Right lung (tissue), 10 donors: ENCODE measurements around the gene MECR. TPM values are rescaled to one million over a fixed set of nuclear protein-coding genes. Genes with fewer than 3 reads are reported as not detected.

Experiments
- DNase-seq, 2 donors: peaks; one replicate each; pipeline ENCODE4 v3.0.0-alpha.2; 2013
- long read RNA-seq, 8 donors: transcript quantifications; one replicate each; lab custom pipeline, GENCODE V29; 2026
- polyA plus RNA-seq, 5 donors: library from polyadenylated mRNA; unstranded; fragments of 120-200 nt; gene quantifications; one replicate each; pipeline versions ENCODE4 v1.2.1 to v1.2.3, GENCODE V29; 2013; ENCODE audit warnings: inconsistent platforms in 1 of 5, low replicate concordance in 1 of 5; ENCODE audit not compliant: insufficient read length in 5 of 5, insufficient read depth in 1 of 5

MECR gene, protein sequence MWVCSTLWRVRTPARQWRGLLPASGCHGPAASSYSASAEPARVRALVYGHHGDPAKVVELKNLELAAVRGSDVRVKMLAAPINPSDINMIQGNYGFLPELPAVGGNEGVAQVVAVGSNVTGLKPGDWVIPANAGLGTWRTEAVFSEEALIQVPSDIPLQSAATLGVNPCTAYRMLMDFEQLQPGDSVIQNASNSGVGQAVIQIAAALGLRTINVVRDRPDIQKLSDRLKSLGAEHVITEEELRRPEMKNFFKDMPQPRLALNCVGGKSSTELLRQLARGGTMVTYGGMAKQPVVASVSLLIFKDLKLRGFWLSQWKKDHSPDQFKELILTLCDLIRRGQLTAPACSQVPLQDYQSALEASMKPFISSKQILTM
- polyA plus RNA-seq, result 10 to 100 TPM; 23.8 to 35.8 (median 33.0) TPM
- long read RNA-seq, donor 1, transcript MECR-201 (10 exons, 1,353 nt), result major isoform, 12 of 12 reads
- long read RNA-seq, donor 1, partial matches to known transcripts, result 0 of 12 reads
- long read RNA-seq, donor 1, other reads (novel, unspliced or antisense), result 0 of 12 reads
- long read RNA-seq, donor 2, transcript MECR-201 (10 exons, 1,353 nt), result major isoform, 5 of 5 reads
- long read RNA-seq, donor 2, partial matches to known transcripts, result 0 of 5 reads
- long read RNA-seq, donor 2, other reads (novel, unspliced or antisense), result 0 of 5 reads
- long read RNA-seq, donor 3, partial matches to known transcripts, result 0 of 4 reads
- long read RNA-seq, donor 3, other reads (novel, unspliced or antisense), result 0 of 4 reads
- long read RNA-seq, donor 4, partial matches to known transcripts, result 0 of 1 reads
- long read RNA-seq, donor 4, other reads (novel, unspliced or antisense), result 0 of 1 reads
- long read RNA-seq, donor 5, partial matches to known transcripts, result 0 of 4 reads
- long read RNA-seq, donor 5, other reads (novel, unspliced or antisense), result 0 of 4 reads
- long read RNA-seq, donor 6, transcript MECR-201 (10 exons, 1,353 nt), result major isoform, 6 of 8 reads
- long read RNA-seq, donor 6, partial matches to known transcripts, result 0 of 8 reads
- long read RNA-seq, donor 6, other reads (novel, unspliced or antisense), result 0 of 8 reads
- long read RNA-seq, donor 7, partial matches to known transcripts, result 0 of 4 reads
- long read RNA-seq, donor 7, other reads (novel, unspliced or antisense), result 0 of 4 reads
- long read RNA-seq, donor 8, partial matches to known transcripts, result 0 of 2 reads
- long read RNA-seq, donor 8, other reads (novel, unspliced or antisense), result 0 of 2 reads

GRCh38 chr1:29230553-29231378, at the start of gene MECR:
MECR (minus strand) TSS chr1:29230934; CDS start chr1:29230906, 28 bp downstream.
- DNase-seq, result peak; percentile 90 to 92

DNA sequence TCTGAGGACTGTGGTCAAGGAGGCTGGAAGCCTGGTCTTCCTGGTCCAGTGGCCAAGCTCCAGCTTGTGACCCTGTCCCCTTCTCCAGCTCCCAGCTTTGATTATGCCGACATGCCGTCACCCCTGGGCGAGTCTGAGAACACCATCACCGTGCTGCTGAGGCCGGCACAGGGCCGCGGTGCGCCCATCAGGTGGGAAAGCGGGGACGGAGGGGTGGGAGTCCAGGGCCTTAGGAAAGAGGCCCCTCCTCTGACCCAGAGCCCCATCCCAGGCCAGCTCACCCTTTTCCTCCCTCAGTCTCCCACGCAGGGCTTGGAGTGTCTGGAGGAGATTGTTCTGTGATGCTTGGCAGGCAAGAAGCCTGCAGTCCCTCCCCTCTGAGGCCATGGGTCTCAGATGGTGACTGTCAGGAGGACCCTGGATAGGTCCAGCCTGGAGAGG, 49.2 kb upstream of the MECR start:
- no peak for DNase-seq

GRCh38 chr1:29279406-29279805, 48.7 kb upstream of the MECR start:
- no peak for DNase-seq

DNA sequence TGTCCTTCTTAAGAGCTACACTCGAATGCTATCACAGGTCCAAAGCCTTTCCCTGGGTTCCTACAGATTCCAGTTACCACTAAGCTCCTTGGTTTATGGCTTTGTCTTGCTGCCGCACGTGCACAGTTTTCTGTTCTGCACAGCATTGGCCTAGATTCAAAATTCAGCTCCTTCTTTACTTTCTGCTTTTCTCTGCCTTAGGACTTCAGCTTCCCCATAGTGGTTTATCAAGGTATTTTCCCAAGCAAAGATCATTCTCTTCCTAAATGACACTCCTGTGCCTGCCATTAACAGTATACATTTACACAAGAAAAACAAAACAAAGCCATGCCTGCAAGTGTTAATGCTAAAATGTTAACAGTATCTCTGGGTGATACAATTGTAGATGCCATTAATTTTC, 47.4 kb upstream of the MECR start:
- no peak for DNase-seq

- no peak for DNase-seq
These were observed 44.7 kb upstream of the MECR start for GRCh38 chr1:29275435-29275834.

DNA sequence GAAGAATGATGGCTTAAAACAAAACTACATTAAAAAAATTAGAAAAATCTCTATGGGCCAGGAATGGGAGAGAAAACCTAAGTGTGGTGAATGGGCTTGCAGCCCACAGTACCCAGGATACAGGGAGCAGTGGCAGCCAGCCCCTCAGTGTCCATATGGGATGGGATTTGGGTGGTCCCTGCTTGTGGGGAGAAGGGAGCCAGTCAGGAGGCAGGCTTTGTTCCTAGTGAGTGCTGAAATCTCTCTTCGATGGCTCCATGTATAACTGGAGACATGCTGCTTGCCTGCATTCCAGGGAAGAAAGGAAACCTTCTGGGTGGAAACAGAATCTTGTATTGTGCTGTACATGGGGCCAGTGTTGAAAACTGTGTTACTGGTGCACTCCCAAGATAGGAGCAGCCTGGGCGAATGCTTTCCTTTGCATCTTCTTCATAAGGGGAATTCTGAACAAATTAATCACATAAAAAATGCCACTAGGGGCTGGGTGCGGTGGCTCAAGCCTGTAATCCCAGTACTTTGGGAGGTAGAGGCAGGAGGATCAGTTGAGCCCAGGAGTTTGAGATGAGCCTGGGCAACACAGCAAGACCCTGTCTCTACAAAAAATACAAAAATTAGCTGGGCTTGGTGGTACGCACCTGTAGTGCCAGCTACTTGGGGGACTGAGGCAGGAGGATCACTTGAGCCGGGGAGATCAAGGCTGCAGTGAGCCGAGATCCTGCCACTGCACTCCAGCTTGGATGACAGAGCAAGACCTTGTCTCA, 41.6 kb upstream of the MECR start:
- DNase-seq, result no peak

DNA sequence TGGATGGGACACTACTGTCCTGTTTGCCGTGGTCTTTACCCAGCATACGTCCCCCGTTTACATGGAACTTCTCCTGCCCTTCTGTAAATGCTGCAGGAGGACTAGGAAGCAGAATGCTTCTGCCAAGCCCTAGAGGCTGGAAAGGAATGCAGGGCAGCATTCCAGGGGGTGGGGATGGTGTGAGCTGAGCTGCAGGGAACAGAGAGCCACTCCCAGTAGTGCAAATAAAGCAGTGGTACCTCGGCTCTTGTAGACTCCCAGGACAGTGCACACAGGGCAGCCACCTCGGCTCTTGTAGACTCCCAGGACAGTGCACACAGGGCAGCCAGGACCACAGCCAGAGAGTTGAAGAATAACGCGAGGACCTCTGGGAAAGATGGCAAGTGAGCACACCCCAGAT, 41.0 kb upstream of the MECR start:
- DNase-seq, result peak in 1 of 2 donors; percentile 66

- DNase-seq, result no peak
These were observed 40.3 kb upstream of the MECR start for GRCh38 chr1:29270929-29271521.

DNA sequence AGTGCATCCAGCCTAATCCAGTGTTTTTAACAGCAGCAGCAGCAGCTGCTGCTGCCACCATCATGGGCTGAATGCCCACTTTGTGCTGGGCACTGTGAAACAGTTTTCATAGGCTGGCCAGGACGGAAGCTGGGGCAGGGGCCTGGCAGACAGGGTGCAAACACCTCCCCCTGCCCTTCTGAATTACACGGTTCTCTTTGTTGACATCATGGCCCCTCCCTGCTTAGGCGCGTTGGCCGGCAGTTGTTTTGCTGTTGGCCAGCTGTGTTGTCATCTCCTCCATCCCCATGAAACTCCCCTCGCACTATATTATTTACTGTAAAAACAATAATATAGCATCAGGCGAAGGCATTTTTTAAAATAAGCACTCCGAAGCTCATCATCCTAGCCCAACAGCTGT, 38.6 kb upstream of the MECR start:
- peak in 1 of 2 donors; percentile 50 for DNase-seq

- DNase-seq, result no peak
These were observed 36.8 kb upstream of the MECR start for GRCh38 chr1:29267321-29268070.

- DNase-seq, result no peak
These were observed 36.2 kb upstream of the MECR start for GRCh38 chr1:29266912-29267311.

- no peak for DNase-seq
These were observed 34.1 kb upstream of the MECR start for GRCh38 chr1:29264773-29265389.

DNA sequence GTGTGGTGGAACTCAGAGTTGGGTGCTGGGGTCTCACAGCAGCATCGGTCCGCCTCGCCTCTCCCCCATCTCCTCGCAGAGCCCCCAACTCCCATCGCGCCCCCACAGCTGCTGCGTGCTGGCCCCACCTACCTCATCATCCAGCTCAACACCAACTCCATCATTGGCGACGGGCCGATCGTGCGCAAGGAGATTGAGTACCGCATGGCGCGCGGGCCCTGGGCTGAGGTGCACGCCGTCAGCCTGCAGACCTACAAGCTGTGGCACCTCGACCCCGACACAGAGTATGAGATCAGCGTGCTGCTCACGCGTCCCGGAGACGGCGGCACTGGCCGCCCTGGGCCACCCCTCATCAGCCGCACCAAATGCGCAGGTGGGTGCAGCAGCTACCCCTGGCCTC, 29.8 kb upstream of the MECR start:
- no peak for DNase-seq

DNA sequence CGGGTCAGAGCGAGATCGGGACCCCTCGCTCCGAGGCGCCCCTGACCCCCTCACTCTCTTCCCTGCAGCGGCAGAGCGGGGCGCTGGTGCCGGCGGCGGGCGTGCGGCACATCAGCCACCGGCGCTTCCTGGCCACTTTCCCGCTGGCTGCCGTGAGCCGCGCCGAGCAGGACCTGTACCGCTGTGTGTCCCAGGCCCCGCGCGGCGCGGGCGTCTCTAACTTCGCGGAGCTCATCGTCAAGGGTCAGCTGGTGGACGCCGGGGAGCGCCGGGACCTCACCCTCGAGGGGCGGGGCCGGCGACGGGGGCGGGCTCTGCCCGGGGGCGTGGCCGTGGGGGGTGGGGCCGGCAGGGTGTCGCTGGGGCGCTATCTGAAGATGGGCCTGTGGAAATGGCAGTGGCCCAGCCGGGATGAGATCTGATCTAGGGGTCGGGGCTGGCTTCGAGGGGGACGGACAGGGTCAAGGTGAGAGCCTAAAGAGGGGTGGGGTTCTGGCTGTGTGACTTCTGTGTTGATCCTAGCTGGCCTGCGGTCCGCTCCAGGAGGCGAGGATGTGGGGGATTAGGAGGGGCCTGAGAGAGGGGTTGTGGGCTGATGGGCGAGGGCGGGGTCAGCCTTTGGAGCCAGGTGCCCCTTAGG, 29.2 kb upstream of the MECR start:
- no peak for DNase-seq

GRCh38 chr1:29258976-29259801, 28.5 kb upstream of the MECR start:
- no peak for DNase-seq

GRCh38 chr1:29258189-29258975, 27.6 kb upstream of the MECR start:
- no peak for DNase-seq
